GM18907 (cell line): Measurements from ENCODE around the gene TRIM32.
A peak's percentile ranks its signal among the peaks of the same experiment; 100 is the strongest.

ENCODE experiments used
- ATAC-seq: cut with Tn5 transposase; IDR thresholded peaks from one replicate; pipeline ENCODE4 v1.9.1; 2021; ENCODE audit warnings: mild to moderate bottlenecking, moderate library complexity; ENCODE audit not compliant: unreplicated experiment

TRIM32 gene

DNA sequence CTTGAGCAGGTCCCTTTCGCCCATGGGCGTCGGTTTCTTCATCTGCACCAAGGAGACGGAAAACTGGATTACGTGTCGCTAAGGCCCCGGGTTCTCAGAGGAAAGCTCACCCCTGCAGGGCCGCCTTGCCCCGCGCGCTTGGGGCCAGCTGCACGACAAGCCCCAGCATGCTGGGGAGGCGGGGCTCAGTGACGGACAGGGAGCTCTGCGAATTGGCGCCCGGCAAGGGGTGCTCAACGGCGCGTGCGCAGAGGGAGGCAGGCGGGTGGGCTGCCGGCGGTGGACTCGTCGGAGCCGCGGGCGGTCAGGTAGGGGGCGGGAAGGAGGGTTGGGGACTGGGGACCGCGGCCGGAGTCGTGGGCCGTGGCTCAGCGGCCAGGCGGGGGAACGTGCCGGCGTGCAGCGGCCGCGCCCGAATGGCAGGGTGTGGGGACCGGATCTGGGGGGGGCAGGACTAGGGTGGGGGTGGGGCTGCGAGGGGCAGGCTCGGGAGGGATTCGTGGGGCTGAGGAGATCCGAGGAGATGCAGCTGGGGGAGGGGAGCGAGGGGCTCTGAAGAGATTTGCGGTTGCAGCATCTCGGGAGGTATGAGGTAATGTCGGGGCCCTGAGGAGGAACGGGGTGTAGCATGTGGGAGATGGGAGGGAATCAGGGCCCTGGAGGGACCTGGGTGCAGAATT is at the start of gene TRIM32:
TSS of gene TRIM32 (plus strand) at position 232 of the 680 bp plus-strand sequence. CDS start 10,438 bp downstream, outside the sequence.
- peak; percentile 99 for ATAC-seq

DNA sequence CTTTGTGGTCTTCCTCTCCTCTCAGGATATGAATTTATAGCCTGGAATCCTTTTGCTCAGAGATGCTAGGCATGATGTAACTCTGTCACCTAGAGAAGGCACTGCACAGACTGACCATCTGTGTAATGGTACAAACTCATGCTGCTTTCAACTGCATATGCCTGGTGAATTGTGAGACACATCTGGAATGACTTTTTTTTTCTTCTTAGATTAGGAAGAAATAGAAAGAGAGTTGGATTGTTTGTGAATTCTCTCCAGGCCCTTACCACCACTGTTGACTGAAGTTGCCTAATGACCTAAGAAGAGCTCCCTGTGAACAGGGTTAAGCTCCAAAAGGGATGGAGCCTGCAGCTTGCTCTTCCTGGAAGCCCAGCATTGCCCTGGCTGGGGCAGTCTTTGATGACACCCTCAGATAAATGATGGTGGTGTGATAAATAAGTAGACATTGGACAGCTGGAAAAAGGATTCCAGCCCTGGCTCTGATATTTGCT is 47.8 kb upstream of the TRIM32 start:
- ATAC-seq = no peak

DNA sequence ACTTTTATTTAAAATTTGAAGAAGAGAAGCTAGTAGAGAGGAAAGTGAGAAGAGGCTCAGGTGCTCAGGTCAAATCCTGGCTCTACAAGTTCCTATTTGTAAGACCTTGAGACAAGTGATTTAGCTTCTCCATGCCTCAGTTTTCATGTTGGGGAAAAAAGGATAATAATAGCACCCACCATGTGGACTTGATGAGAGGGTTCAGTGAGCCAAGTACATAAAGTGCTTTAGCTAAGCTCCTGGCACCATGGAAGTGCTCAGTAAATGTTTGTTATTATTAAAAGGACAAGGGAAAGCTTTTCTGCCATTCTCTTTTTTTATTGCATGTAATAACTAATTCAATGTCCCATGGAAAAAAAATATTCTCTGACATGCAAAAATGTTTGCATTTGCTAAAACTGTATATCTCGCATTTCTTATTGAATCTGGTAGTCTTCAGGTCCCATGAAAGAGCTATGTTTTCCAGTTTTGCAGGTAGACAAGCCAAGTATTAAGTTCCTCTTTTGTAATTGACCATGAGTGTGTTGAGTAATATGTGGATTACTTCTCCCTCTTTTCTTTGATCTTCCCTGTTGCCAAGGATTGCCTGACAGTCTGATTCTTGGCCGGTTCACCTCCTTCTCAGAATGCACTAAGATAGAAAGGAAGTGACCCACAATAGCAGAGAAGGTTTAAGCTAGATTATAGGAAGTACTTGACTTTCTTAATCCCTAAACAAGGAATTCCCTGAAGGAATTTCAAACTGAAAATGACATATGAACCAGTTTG is 45.6 kb upstream of the TRIM32 start:
- ATAC-seq = no peak

- ATAC-seq = no peak
These were observed 43.4 kb upstream of the TRIM32 start for GRCh38 chr9:116643691-116644090.

GRCh38 chr9:116644091-116644688 is 42.9 kb upstream of the TRIM32 start:
- ATAC-seq = no peak

DNA sequence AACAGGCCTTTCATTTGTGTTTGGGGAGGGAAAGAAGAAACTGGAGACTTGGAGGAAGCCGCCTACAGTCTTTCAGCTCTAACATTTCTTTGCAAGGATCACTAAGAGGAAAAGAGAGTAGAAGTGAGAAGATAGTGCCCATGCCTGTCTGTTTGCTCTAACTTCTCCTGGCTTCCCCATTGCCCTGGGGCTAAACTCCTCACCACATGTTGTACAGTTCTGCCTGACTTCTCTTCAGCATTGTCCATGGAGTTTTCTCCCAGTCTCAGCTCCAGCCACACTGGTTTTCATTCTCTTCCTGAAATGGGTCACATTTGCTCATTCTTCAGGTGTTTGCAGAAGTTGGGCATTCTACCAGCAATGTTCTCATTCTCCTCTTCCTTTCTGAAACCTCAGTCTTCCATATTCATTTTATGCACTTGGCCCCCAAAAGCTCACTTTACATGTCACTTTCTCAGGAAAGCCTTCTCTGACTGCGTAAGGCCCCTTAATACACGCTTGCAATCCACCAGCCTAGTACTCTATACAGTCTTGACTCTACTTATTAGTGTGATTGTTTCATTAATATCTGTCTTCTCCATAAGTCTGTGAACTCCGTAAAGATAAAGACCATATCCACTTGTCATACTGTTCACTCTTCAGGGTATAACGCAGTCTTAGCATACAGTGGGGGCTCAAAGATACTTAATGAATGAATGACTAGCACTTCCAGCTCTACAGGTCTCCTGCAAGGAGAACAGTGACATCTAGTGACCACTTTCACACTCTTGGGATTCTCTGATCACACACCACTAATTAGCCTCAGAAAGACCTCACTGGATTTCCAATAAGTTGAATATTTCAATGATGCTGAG is 40.2 kb upstream of the TRIM32 start:
- ATAC-seq = peak; percentile 58

GRCh38 chr9:116647515-116647809 is 39.6 kb upstream of the TRIM32 start:
- no peak for ATAC-seq

GRCh38 chr9:116653348-116654058 is 33.6 kb upstream of the TRIM32 start:
- no peak for ATAC-seq

DNA sequence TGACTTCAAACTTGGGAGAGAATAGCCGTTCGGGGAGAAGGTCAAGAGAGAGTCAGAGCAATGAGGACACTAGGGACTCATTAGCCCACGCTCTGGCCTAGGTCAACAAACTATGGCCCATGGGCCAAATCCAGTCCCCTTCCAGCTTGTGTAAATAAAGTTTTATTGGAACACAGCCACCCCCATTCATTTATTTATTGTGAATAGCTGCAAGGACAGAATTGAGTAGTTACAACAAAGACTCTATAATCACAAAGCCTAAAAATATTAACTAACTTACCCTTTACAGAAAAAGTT is 33.1 kb upstream of the TRIM32 start:
- ATAC-seq = no peak

DNA sequence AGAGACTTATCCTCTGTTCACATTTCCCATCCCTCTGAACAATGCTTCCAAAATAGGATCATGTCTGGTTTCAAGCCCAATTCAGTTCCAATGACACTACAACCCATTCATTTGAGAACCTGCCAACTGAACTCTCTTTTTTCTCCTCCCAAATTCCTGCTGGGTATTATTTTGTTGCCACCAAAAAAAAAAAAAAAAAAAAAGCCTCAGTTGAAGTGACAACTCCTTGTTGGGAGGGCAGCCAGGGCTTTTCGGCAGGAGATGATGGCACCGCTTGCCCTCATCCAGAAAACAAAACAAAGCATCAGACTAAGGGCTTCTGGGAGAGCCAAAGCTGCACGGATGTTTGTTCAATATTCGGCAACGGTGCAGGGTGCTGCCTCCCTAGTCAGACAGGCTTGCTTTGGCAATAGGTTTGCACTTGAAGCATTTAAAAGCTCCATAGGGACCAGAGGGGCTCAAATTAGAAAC is 30.6 kb upstream of the TRIM32 start:
- ATAC-seq = no peak

- ATAC-seq = no peak
These were observed 30.1 kb upstream of the TRIM32 start for GRCh38 chr9:116656977-116657376.

DNA sequence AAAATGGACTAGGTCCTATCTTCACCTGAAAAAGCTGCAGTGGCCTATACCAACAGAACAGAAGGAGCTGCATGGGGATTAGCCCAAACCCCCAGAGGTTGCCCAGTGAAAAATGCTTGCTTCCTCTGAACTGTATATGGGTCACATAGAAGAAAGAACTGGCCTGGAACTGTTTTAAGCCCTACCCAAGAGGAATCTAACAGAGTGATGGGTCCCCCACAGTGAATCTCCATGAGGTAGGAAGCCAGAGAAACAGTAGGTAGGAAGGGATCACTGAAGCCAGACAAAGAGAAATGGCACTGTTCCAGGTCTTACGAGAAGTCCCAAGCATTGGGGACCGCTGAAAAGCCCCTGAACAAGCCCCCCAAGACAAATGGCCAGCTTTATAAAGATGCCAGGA is 28.8 kb upstream of the TRIM32 start:
- no peak for ATAC-seq

- ATAC-seq = peak; percentile 91
These were observed 25.8 kb upstream of the TRIM32 start for GRCh38 chr9:116661037-116661954.

- no peak for ATAC-seq
These were observed 24.3 kb upstream of the TRIM32 start for GRCh38 chr9:116662646-116663310.

DNA sequence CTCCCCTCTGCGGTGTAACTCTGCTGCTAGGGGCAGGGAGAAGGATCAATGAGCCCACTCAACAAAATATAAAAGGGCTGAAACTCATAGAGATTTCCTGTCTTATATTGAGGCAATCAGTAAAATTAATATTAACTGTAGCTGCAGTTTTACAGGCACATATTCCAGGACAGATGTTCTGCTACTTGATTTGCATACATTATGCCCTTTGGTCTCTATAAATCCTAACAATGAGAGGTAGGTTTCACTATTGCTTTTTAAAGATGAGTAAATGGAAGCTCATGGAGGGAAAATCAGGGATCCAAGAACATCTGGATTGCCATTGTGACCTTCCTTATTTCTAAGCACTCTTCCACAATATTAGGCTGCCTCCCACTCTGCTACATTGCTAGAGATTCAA is 23.5 kb upstream of the TRIM32 start:
- no peak for ATAC-seq

DNA sequence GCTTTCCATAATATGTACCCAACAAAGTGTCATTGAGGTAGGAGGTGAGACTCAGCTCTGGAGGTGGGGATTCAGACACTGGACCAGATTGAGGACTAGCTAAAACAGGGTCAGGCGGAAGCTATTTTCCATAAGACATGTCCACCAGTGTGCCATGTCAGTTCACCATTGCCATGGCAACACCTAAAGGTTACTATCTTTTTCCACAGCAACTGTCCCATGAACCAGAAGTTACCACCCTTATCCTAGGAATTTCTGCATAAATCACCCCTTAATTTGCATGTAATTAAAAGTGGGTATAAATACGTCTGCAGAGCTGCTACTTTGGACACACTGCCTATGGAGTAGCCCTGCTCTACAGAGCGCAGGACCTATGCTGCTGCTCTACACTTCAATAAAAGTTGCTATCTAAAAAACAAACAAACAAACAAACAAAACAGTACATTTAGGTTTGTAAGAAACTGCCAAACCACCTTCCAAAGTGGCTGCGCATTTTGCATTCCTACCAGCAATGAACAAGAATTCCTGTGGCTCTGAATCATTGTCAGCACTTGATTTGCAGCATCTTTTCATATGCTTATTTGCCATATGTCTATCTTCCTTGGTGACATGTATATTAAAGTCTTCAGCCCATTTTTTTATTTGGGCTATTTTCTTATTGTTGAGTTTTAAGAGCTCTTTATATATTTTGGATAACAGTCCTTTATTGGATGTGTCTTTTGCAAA is 18.0 kb upstream of the TRIM32 start:
- ATAC-seq = no peak

DNA sequence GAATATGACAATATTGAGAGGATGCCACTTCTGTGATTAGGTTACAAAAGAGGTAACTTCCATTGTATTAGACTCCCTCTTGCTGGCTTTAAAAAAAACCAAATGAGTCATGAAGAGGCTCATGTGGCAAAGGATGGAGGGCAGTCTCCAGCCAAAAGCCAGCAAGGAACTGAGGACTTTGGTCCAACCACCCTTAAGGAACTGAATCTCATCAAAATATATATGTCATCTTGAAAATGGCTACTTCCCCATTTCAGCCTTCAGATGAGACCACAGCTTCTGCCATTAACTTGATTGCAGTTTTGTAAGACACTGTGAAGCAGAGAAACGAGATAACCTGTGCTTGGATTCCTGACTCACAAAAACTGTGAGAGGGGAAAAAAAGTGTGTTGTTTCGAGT is 15.5 kb upstream of the TRIM32 start:
- no peak for ATAC-seq

- ATAC-seq = no peak
These were observed 13.7 kb upstream of the TRIM32 start for GRCh38 chr9:116673375-116673774.
